HEK293T (cell line): Measurements from ENCODE around the gene PITPNC1.

Experiments
- ELF4 ChIP-seq: fragments of 450-650 bp; IDR thresholded peaks from 2 replicates; pipeline ENCODE4 v1.6.1; 2017; ENCODE audit warnings: antibody characterized with exemption
- FOXA1 ChIP-seq: fragments of 450-650 bp; IDR thresholded peaks from 2 replicates; pipeline ENCODE4 v1.6.1; 2016; ENCODE audit warnings: mild to moderate bottlenecking
- FOXK2 ChIP-seq: fragments of 450-650 bp; IDR thresholded peaks from 2 replicates; pipeline ENCODE4 v1.6.1; 2016; ENCODE audit warnings: mild to moderate bottlenecking
- L3MBTL2 ChIP-seq: fragments of 450-650 bp; conservative IDR thresholded peaks from 2 replicates; pipeline ENCODE4 v1.6.1; 2016; ENCODE audit warnings: mild to moderate bottlenecking
- TARDBP ChIP-seq: fragments of 450-650 bp; IDR thresholded peaks from 2 replicates; pipeline ENCODE4 v1.6.1; 2016
- TF ChIP-seq, protein P1 (sequence below): fragments of 450-650 bp; IDR thresholded peaks from 2 replicates; pipeline ENCODE4 v1.6.1; 2016

DNA sequence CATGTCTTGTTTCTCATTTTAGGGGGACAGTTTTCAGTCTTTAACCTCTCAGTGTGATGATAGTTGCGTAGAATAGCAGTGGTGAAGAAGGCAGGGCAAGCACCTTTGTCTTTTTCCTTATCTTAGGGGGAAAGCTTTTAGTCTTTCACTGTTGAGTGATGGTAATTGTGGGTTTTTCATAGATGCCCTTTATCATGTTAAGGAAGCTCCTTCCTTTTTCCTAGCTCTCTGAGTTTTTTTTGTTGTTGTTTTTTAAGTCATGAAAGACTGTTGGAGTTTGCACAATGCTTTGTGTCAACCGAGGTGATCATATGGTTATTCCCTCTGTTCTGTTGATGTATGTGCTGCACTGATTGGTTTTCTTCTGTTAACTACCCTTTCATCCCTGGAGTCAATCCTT is 356.4 kb downstream of the PITPNC1 start:
- TF ChIP-seq TARDBP (no peak), L3MBTL2 (no peak), FOXA1 (no peak), ELF4 (no peak), FOXK2 (no peak)
- TF ChIP-seq, protein P1, sequence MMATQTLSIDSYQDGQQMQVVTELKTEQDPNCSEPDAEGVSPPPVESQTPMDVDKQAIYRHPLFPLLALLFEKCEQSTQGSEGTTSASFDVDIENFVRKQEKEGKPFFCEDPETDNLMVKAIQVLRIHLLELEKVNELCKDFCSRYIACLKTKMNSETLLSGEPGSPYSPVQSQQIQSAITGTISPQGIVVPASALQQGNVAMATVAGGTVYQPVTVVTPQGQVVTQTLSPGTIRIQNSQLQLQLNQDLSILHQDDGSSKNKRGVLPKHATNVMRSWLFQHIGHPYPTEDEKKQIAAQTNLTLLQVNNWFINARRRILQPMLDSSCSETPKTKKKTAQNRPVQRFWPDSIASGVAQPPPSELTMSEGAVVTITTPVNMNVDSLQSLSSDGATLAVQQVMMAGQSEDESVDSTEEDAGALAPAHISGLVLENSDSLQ: no peak
